GM10266 (cell line): ENCODE results near the gene RPL34.

Experiments used
- DNase-seq: peaks from one replicate; pipeline ENCODE4 v3.0.0; 2012; ENCODE audit errors: extremely low spot score
- CTCF ChIP-seq: IDR thresholded peaks from 2 replicates; pipeline ENCODE4 v1.5.1; 2012; ENCODE audit warnings: mild to moderate bottlenecking, low read depth; ENCODE audit not compliant: control insufficient read depth, insufficient read depth; ENCODE audit errors: missing control alignments

The RPL34 gene

GRCh38 chr4:108611365-108611764 lies 9.0 kb upstream of the RPL34 start:
- TF ChIP-seq CTCF = no peak
- no peak for DNase-seq

DNA sequence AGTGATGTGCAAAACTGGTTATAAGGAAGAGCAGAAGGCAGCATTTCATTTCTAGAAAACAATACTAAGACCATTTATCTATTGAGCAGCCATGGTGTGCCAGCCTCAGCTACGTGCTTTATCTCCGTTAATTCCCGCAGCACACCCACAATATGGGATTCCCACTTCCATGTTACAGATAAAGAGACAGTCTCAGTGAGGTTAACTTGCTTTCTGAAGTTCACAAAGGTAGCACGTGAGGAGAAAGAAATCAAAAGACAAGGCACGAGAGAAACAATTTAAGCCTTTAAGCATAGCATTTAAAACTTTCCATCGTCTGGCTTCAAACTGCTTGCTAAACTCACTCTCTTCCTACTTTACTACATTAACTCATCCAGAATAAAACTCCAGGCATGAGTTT lies 8.0 kb upstream of the RPL34 start:
- TF ChIP-seq CTCF = no peak
- DNase-seq = no peak

DNA sequence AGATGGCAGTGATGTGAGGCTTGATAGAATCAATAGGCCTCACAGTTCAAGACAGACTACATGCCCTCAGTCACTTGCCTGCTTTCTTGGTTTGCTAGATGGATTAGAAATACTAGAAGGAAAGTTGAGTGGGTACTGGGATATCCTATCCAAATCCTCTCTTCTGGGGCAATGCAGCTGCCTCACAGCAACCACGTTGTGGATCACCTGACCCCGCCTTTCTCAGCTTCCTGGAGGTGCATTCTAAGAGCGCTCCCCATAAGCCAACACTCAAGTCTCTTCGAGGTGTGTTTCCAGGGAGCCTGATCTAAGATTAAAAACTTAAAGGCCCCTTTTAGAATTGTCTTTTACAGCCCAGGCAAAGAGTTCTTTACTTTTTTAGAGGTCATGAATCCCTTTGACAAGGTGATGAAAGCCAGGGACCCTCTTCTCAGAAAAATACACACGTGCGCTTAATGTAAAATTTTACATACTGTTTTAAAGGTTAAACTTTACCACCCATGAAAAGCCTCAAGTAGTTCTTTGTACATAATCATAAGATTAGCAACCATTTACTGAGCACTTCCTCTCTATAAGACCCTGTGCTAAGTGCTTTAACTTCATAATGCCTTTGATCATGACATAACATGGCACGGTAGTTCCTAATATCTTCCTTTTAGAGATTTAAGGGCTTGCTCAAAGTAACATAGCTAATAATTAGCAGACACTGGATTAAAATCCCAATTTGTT lies 840 bp upstream of the RPL34 start:
- no peak for TF ChIP-seq CTCF
- DNase-seq = no peak

GRCh38 chr4:108620933-108621905 lies 843 bp downstream of the RPL34 start:
- no peak for TF ChIP-seq CTCF
- no peak for DNase-seq

DNA sequence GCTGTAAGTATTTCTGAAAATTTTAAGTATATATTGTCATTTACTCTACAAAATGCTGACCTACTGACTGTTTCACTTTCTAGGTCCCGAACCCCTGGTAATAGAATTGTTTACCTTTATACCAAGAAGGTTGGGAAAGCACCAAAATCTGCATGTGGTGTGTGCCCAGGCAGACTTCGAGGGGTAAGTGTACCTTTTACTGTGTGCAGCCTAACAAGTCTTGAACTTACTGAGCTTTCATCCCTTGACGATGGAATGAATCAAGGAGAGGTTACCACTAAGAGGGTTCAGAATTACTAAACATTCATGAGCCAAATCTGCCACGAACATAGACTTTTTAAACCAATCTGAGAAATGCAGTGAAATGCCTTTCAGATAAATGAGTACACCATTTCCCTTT lies 1.6 kb downstream of the RPL34 start:
- no peak for TF ChIP-seq CTCF
- no peak for DNase-seq

DNA sequence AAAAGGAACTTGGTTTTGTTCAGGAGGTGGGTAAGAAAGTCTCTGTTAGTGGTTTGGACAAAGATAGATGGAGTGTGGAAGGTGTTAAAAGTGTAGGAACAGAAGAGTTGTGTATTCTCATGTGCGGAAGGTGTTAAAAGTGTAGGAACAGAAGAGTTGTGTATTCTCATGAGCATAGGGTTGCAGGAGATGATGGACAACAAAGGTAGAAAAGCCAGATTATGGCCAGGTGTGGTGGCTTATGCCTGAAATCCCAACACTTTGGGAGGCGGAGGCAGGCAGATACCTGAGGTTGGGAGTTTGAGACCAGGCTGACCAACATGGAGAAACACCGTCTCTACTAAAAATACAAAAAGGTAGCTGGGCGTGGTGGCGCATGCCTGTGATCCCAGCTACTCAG lies 2.5 kb downstream of the RPL34 start:
- TF ChIP-seq CTCF = no peak
- no peak for DNase-seq

DNA sequence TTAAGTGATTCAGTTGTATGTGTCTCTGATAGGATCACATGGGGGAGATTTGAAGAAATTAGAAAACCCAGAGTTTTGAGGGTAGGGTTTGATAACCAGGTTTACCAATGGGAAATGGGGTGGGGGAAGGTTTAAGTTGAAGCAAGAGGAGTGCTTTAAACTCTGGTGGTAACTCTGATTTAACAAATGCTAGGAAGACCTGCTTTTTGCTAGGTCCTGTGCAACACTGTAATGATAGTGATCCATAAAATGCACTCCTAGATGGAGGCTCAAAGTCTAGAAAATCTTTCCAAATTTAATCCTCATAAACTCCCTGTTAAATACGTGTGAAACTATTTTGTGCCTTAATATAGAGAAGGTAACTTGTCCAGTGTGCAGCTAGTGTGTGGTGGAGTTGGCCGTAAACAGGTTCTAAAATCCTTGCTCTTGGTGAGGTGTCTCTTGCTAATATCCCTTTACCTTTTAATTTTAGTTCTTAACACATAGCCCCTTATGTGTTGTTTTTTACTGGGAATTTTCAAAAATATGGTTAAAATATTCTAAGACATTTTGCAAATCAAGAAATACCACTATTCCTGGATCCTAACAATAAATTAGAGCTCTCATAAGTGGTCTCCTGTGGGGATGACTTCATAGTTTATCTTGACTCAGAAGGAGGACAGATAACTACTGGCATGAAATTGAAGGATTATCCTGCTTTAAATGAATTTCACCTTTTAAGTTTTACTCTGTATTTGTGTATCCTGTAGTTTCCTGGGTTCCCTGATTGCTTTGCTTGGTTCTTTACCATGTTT lies 4.1 kb downstream of the RPL34 start:
- no peak for DNase-seq
- no peak for TF ChIP-seq CTCF
